DMS114 treated with DMSO at 0.1 percent for 48 hours (cell line): ENCODE measurements around the gene FERMT3.

ENCODE experiments used
- DNase-seq: peaks from one replicate; lab custom pipeline; 2025; ENCODE audit not compliant: unreplicated experiment; lab: John Stamatoyannopoulos, UW

FERMT3 gene

GRCh38 chr11:64262271-64263002 lies 55.9 kb downstream of the FERMT3 start:
- no peak for DNase-seq

- no peak for DNase-seq
These were observed 56.8 kb downstream of the FERMT3 start for GRCh38 chr11:64263021-64263946.

GRCh38 chr11:64263947-64264317 lies 57.4 kb downstream of the FERMT3 start:
- DNase-seq: no peak

- DNase-seq: no peak
These were observed 57.9 kb downstream of the FERMT3 start for GRCh38 chr11:64264371-64264852.

- no peak for DNase-seq
These were observed 58.9 kb downstream of the FERMT3 start for GRCh38 chr11:64265176-64266160.

GRCh38 chr11:64266339-64266738 lies 59.8 kb downstream of the FERMT3 start:
- DNase-seq: no peak

GRCh38 chr11:64267207-64267945 lies 60.9 kb downstream of the FERMT3 start:
- no peak for DNase-seq

GRCh38 chr11:64268025-64268892 lies 61.7 kb downstream of the FERMT3 start:
- DNase-seq: no peak

GRCh38 chr11:64268893-64269539 lies 62.5 kb downstream of the FERMT3 start:
- DNase-seq: peak; percentile 32

- DNase-seq: peak; percentile 99
These were observed 63.2 kb downstream of the FERMT3 start for GRCh38 chr11:64269540-64270220.
